H9 (cell line): ENCODE results near the gene WHRN. TPM values are rescaled to one million over a fixed set of nuclear protein-coding genes. Genes with fewer than 3 reads are reported as not detected.

Experiments
- DNase-seq: peaks from one replicate; pipeline ENCODE4 v3.0.0-alpha.2; 2017
- H2AFZ ChIP-seq: one replicate; pipeline ENCODE4 v1.6.1; 2013; ENCODE audit warnings: mild to moderate bottlenecking, low read length, control low read depth, moderate library complexity
- H2AK5ac ChIP-seq: 2 replicates; pipeline ENCODE4 v1.6.1; 2013; ENCODE audit warnings: low read length, control low read depth, mixed read lengths; ENCODE audit not compliant: insufficient read length
- H2BK120ac ChIP-seq: one replicate; pipeline ENCODE4 v1.6.1; 2013; ENCODE audit warnings: low read depth, mild to moderate bottlenecking, low read length, control low read depth, inconsistent platforms; ENCODE audit not compliant: poor library complexity, severe bottlenecking
- H2BK12ac ChIP-seq: 2 replicates; pipeline ENCODE4 v1.6.1; 2013; ENCODE audit warnings: low read length, control low read depth, mixed read lengths, low read depth; ENCODE audit not compliant: insufficient read length
- H2BK15ac ChIP-seq: 2 replicates; pipeline ENCODE4 v1.6.1; 2013; ENCODE audit warnings: low read depth, low read length, control low read depth
- H2BK20ac ChIP-seq: one replicate; pipeline ENCODE4 v1.6.1; 2013; ENCODE audit warnings: low read depth, mild to moderate bottlenecking, low read length, control low read depth, inconsistent platforms; ENCODE audit not compliant: poor library complexity, severe bottlenecking
- H2BK5ac ChIP-seq: 2 replicates; pipeline ENCODE4 v1.6.1; 2013; ENCODE audit warnings: low read length, control low read depth, mixed read lengths; ENCODE audit not compliant: insufficient read length
- H3K14ac ChIP-seq: 2 replicates; pipeline ENCODE4 v1.6.1; 2013; ENCODE audit warnings: low read length, control low read depth; ENCODE audit not compliant: insufficient read depth
- H3K18ac ChIP-seq: 2 replicates; pipeline ENCODE4 v1.6.1; 2013; ENCODE audit warnings: low read depth, mild to moderate bottlenecking, mixed read lengths, low read length, control low read depth; ENCODE audit not compliant: insufficient read length
- H3K23ac ChIP-seq: 2 replicates; pipeline ENCODE4 v1.6.1; 2013; ENCODE audit warnings: low read length, control low read depth, mixed read lengths, low read depth; ENCODE audit not compliant: insufficient read length
- H3K23me2 ChIP-seq: 2 replicates; pipeline ENCODE4 v1.6.1; 2013; ENCODE audit warnings: low read depth, mild to moderate bottlenecking, mixed read lengths, low read length, control low read depth; ENCODE audit not compliant: insufficient read length, poor library complexity, severe bottlenecking
- H3K27ac ChIP-seq: 2 replicates; pipeline ENCODE4 v1.5.1; 2013; ENCODE audit warnings: low read length, control low read depth, mixed read lengths, low read depth; ENCODE audit not compliant: insufficient read length
- H3K27me3 ChIP-seq: 2 replicates; pipeline ENCODE4 v1.6.1; 2013; ENCODE audit warnings: low read length, control low read depth, inconsistent platforms; ENCODE audit not compliant: insufficient read depth
- H3K4ac ChIP-seq: 2 replicates; pipeline ENCODE4 v1.6.1; 2013; ENCODE audit warnings: low read depth, mild to moderate bottlenecking, control low read depth, inconsistent platforms, low read length, moderate library complexity
- H3K4me1 ChIP-seq: 2 replicates; pipeline ENCODE4 v1.6.1; 2013; ENCODE audit warnings: low read length, control low read depth, inconsistent platforms; ENCODE audit not compliant: insufficient read depth
- H3K4me2 ChIP-seq: 2 replicates; pipeline ENCODE4 v1.6.1; 2013; ENCODE audit warnings: low read length, control low read depth, mixed read lengths; ENCODE audit not compliant: insufficient read length, insufficient read depth
- H3K56ac ChIP-seq: 2 replicates; pipeline ENCODE4 v1.6.1; 2013; ENCODE audit warnings: low read depth, mild to moderate bottlenecking, mixed read lengths, low read length, control low read depth; ENCODE audit not compliant: insufficient read length
- H3K79me1 ChIP-seq: 2 replicates; pipeline ENCODE4 v1.6.1; 2013; ENCODE audit warnings: low read depth, mild to moderate bottlenecking, moderate library complexity, low read length, control low read depth, inconsistent platforms; ENCODE audit not compliant: insufficient read depth, poor library complexity, severe bottlenecking
- H3K79me2 ChIP-seq: 2 replicates; pipeline ENCODE4 v1.6.1; 2013; ENCODE audit warnings: low read length, control low read depth, inconsistent platforms; ENCODE audit not compliant: insufficient read depth
- H3K9ac ChIP-seq: 2 replicates; pipeline ENCODE4 v1.6.1; 2013; ENCODE audit warnings: low read length, control low read depth, mixed read lengths; ENCODE audit not compliant: insufficient read length; ENCODE audit errors: extremely low read depth
- H3K9me3 ChIP-seq: one replicate; pipeline ENCODE4 v1.6.1; 2013; ENCODE audit warnings: low read depth, low read length, inconsistent platforms; ENCODE audit not compliant: control insufficient read depth
- H3T11ph ChIP-seq: one replicate; pipeline ENCODE4 v1.6.1; 2013; ENCODE audit warnings: mild to moderate bottlenecking, low read length, control low read depth, inconsistent platforms
- H4K20me1 ChIP-seq: one replicate; pipeline ENCODE4 v1.6.1; 2013; ENCODE audit not compliant: control insufficient read depth, insufficient read length, insufficient read depth
- H4K5ac ChIP-seq: 2 replicates; pipeline ENCODE4 v1.6.1; 2013; ENCODE audit warnings: low read depth, mild to moderate bottlenecking, mixed read lengths, low read length, control low read depth; ENCODE audit not compliant: insufficient read length
- H4K8ac ChIP-seq: replicated peaks from 2 replicates; pipeline ENCODE4 v1.6.1; 2013; ENCODE audit warnings: low read length, control low read depth, mixed read lengths, low read depth; ENCODE audit not compliant: insufficient read length
- H4K91ac ChIP-seq: 2 replicates; pipeline ENCODE4 v1.6.1; 2013; ENCODE audit warnings: low read depth, mild to moderate bottlenecking, moderate library complexity, mixed read lengths, low read length, control low read depth; ENCODE audit not compliant: insufficient read length
- H3K27ac Mint-ChIP-seq, 3 experiments: 2 replicates in 2 of 3; 3 replicates in 1 of 3; pipeline ENCODE4 v1.8.0; 2020 to 2021; ENCODE audit warnings: mixed read lengths in 3 of 3, mild to moderate bottlenecking in 1 of 3, moderate library complexity in 1 of 3
- H3K27me3 Mint-ChIP-seq: 2 replicates; pipeline ENCODE4 v1.8.0; 2021; ENCODE audit warnings: low read depth, mild to moderate bottlenecking, moderate library complexity, mixed read lengths
- H3K36me3 Mint-ChIP-seq, 3 experiments: 2 replicates in 2 of 3; 3 replicates in 1 of 3; pipeline ENCODE4 v1.8.0; 2020 to 2021; ENCODE audit warnings: low read depth in 3 of 3, mixed read lengths in 3 of 3; ENCODE audit not compliant: insufficient read depth in 1 of 3
- H3K4me1 Mint-ChIP-seq, 2 experiments: 2 replicates each; pipeline ENCODE4 v1.8.0; 2020; ENCODE audit warnings: mixed read lengths in 2 of 2
- H3K4me3 Mint-ChIP-seq, 2 experiments: 2 replicates in 1 of 2; 3 replicates in 1 of 2; pipeline ENCODE4 v1.8.0; 2020 to 2021; ENCODE audit warnings: mild to moderate bottlenecking in 2 of 2, mixed read lengths in 2 of 2, moderate library complexity in 1 of 2
- H3K9me3 Mint-ChIP-seq, 2 experiments: 2 replicates in 1 of 2; 3 replicates in 1 of 2; pipeline ENCODE4 v1.8.0; 2020; ENCODE audit warnings: mild to moderate bottlenecking in 2 of 2, mixed read lengths in 2 of 2, moderate library complexity in 1 of 2
- WGBS: extraction: QIAGEN DNeasy Blood & Tissue Kit; methylation state at CpG from one replicate; pipeline ENCODE4 v1.1.7; 2013; ENCODE audit warnings: missing lambda C conversion rate, low lambda C conversion rate, mixed read lengths; ENCODE audit not compliant: insufficient read length; ENCODE audit errors: extremely low coverage; 5-methylcytosine and 5-hydroxymethylcytosine counted together
- total RNA-seq: library from RNA; stranded (reverse); gene quantifications from 2 replicates; pipeline ENCODE4 v1.2.1, GENCODE V29; 2021
- TF ChIP-seq, protein P1 (sequence below): fragments of 200-600 bp; sonication (generic); conservative IDR thresholded peaks from 3 replicates; pipeline ENCODE4 v1.8.0; 2021; ENCODE audit warnings: antibody characterized with exemption, mild to moderate bottlenecking

WHRN gene
- total RNA-seq, 1 experiment from 2014 or later, result 2.2 TPM

DNA sequence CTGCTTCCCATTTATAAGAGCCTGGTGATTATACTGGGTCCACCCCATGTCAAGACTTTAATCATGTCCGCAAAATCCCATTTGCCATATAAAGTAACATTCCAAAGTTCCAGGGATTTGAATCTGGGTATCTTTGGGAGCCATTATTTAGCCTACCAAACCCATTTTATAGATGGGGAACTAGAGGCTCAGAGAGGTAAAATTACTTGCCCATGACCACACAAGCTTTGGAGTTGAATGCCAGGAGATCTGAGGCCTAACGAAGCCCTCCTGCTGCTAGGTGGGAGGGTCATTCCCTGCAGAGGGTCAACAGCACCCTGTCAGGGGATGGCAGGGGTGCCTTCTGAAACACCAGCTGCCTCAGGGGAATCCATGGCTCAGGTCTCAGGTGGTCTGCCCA lies 104.5 kb downstream of the WHRN start:
- H2BK15ac ChIP-seq, result no peak overlapping the region
- no peaks in the 10 kb centered on the region for H3K23me2 ChIP-seq
- no peak overlapping the region for H2AFZ ChIP-seq
- no peak overlapping the region for H2BK20ac ChIP-seq
- no peak overlapping the region for H3K27ac ChIP-seq
- Mint-ChIP-seq H3K4me3 (no peak overlapping the region), H3K36me3 (no peaks in the 10 kb centered on the region; a peak in 1 of 7 replicates), H3K4me1 (peaks cover 21 to 31% of the 10 kb centered on the region in 2 experiments), H3K9me3 (no peaks in the 10 kb centered on the region; a peak in 1 of 5 replicates), H3K27me3 (peaks cover 3% of the 10 kb centered on the region; the same call in 1 of the 2 replicates), H3K27ac (no peak overlapping the region)
- no CpG with 5 or more reads among the region's 2 CpGs for WGBS
- no peak overlapping the region for H2BK12ac ChIP-seq
- H4K91ac ChIP-seq, result no peak overlapping the region
- H3K4ac ChIP-seq, result no peak overlapping the region
- no peak overlapping the region for H3K23ac ChIP-seq
- no peak overlapping the region for H3K14ac ChIP-seq
- no peak overlapping the region for H2BK120ac ChIP-seq
- no peaks in the 10 kb centered on the region for H4K20me1 ChIP-seq
- no peaks in the 10 kb centered on the region for H3K27me3 ChIP-seq
- H3T11ph ChIP-seq, result no peak overlapping the region
- no peak for DNase-seq
- H3K56ac ChIP-seq, result no peak overlapping the region
- H2BK5ac ChIP-seq, result no peak overlapping the region
- no peaks in the 10 kb centered on the region for H3K79me2 ChIP-seq
- H3K9me3 ChIP-seq, result no peaks in the 10 kb centered on the region
- TF ChIP-seq, protein P1, sequence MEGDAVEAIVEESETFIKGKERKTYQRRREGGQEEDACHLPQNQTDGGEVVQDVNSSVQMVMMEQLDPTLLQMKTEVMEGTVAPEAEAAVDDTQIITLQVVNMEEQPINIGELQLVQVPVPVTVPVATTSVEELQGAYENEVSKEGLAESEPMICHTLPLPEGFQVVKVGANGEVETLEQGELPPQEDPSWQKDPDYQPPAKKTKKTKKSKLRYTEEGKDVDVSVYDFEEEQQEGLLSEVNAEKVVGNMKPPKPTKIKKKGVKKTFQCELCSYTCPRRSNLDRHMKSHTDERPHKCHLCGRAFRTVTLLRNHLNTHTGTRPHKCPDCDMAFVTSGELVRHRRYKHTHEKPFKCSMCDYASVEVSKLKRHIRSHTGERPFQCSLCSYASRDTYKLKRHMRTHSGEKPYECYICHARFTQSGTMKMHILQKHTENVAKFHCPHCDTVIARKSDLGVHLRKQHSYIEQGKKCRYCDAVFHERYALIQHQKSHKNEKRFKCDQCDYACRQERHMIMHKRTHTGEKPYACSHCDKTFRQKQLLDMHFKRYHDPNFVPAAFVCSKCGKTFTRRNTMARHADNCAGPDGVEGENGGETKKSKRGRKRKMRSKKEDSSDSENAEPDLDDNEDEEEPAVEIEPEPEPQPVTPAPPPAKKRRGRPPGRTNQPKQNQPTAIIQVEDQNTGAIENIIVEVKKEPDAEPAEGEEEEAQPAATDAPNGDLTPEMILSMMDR, result no peak
- no peaks in the 10 kb centered on the region for H3K4me1 ChIP-seq
- no peak overlapping the region for H4K8ac ChIP-seq
- H3K79me1 ChIP-seq, result no peaks in the 10 kb centered on the region
- H2AK5ac ChIP-seq, result no peak overlapping the region
- H3K4me2 ChIP-seq, result no peak overlapping the region
- H3K9ac ChIP-seq, result no peak overlapping the region
- no peak overlapping the region for H3K18ac ChIP-seq
- no peak overlapping the region for H4K5ac ChIP-seq
